Activated T-helper 2 cell treated with anti-CD3 and anti-CD28 coated beads, Interferon-gamma antibody, Interleukin-2, Interleukin-4, amounts not matched to agents 10 μg/mL and 5 μg/mL and 100 μg/mL, durations not matched to agents 14 hours and 24 hours and 36 hours (primary cell): Measurements from ENCODE around the gene RMC1. TPM values are rescaled to one million over a fixed set of nuclear protein-coding genes. Genes with fewer than 3 reads are reported as not detected.
"Not testable (repeated sequence)": the region's sequence is repeated elsewhere in the genome, so short reads cannot be mapped to it uniquely, and the experiment has no call there.

Source experiments
- DNase-seq: peaks from one replicate; pipeline ENCODE4 v3.0.0; 2021; ENCODE audit warnings: low spot score
- H3K27ac Mint-ChIP-seq: one replicate; pipeline ENCODE4 v1.8.0; 2021; ENCODE audit warnings: mixed read lengths
- H3K27me3 Mint-ChIP-seq: one replicate; pipeline ENCODE4 v1.8.0; 2021; ENCODE audit warnings: low read depth, mixed read lengths
- H3K36me3 Mint-ChIP-seq: one replicate; pipeline ENCODE4 v1.8.0; 2021; ENCODE audit warnings: low read depth, mixed read lengths
- H3K4me1 Mint-ChIP-seq: one replicate; pipeline ENCODE4 v1.8.0; 2021; ENCODE audit warnings: low read depth, mixed read lengths
- H3K4me3 Mint-ChIP-seq: one replicate; pipeline ENCODE4 v1.8.0; 2021; ENCODE audit warnings: low read depth, mild to moderate bottlenecking, moderate library complexity, mixed read lengths
- H3K9me3 Mint-ChIP-seq: one replicate; pipeline ENCODE4 v1.8.0; 2021; ENCODE audit warnings: mixed read lengths
- intact Hi-C: fragments of 100-400 bp; cut with micrococcal nuclease; formaldehyde crosslinking; loops from one replicate; pipeline ENCODE4 v1.15.1; 2023
- total RNA-seq: library from RNA; stranded (reverse); gene quantifications from 2 replicates; pipeline ENCODE4 v1.2.3, GENCODE V29; 2022

The RMC1 gene
- total RNA-seq, 1 donor from 2014 or later = 50.5 TPM

GRCh38 chr18:23541349-23542093 is 38.2 kb downstream of the RMC1 start:
- Mint-ChIP-seq H3K9me3 (no peaks in the 10 kb centered on the region), H3K4me1 (peaks cover 35% of the 10 kb centered on the region), H3K36me3 (peaks cover 85% of the 10 kb centered on the region), H3K27me3 (no peaks in the 10 kb centered on the region), H3K27ac (peak overlapping the region; percentile 44), H3K4me3 (no peak overlapping the region)
- DNase-seq = no peak
- intact Hi-C loops = loop anchor here (1.0 to 2.0 kb wide), 2 partner anchors 12 to 45 kb away; partner anchors contain the start of gene NPC1

GRCh38 chr18:23542461-23542860 is 39.1 kb downstream of the RMC1 start:
- Mint-ChIP-seq H3K27ac (no peak overlapping the region), H3K27me3 (no peaks in the 10 kb centered on the region), H3K36me3 (peaks cover 87% of the 10 kb centered on the region), H3K4me1 (peaks cover 35% of the 10 kb centered on the region), H3K4me3 (no peak overlapping the region), H3K9me3 (no peaks in the 10 kb centered on the region)
- no peak for DNase-seq
- intact Hi-C loops = no loop called here

- H3K4me1 Mint-ChIP-seq = peaks cover 20% of the 10 kb centered on the region
- no peaks in the 10 kb centered on the region for H3K9me3 Mint-ChIP-seq
- H3K4me3 Mint-ChIP-seq = no peak overlapping the region
- no peaks in the 10 kb centered on the region for H3K27me3 Mint-ChIP-seq
- intact Hi-C loops = no loop called here
- H3K36me3 Mint-ChIP-seq = peaks cover 76% of the 10 kb centered on the region
- DNase-seq = no peak
- no peak overlapping the region for H3K27ac Mint-ChIP-seq
Observed at GRCh38 chr18:23545247-23545789, 42.0 kb downstream of the RMC1 start.

GRCh38 chr18:23547306-23547705 is 44.0 kb downstream of the RMC1 start:
- Mint-ChIP-seq H3K4me1 (peaks cover 3% of the 10 kb centered on the region), H3K27ac (no peak overlapping the region), H3K36me3 (peaks cover 77% of the 10 kb centered on the region), H3K4me3 (no peak overlapping the region), H3K9me3 (no peaks in the 10 kb centered on the region), H3K27me3 (no peaks in the 10 kb centered on the region)
- no peak for DNase-seq
- intact Hi-C loops = no loop called here

- intact Hi-C loops = no loop called here
- Mint-ChIP-seq H3K9me3 (no peaks in the 10 kb centered on the region), H3K4me1 (no peaks in the 10 kb centered on the region), H3K4me3 (no peak overlapping the region), H3K27ac (no peak overlapping the region), H3K36me3 (peaks cover 77% of the 10 kb centered on the region), H3K27me3 (no peaks in the 10 kb centered on the region)
- DNase-seq = no peak
Observed at GRCh38 chr18:23547846-23548245, 44.5 kb downstream of the RMC1 start.

- H3K27ac Mint-ChIP-seq = no peak overlapping the region
- no peak for DNase-seq
- H3K36me3 Mint-ChIP-seq = peaks cover 79% of the 10 kb centered on the region
- H3K9me3 Mint-ChIP-seq = no peaks in the 10 kb centered on the region
- intact Hi-C loops = no loop called here
- no peaks in the 10 kb centered on the region for H3K4me1 Mint-ChIP-seq
- no peak overlapping the region for H3K4me3 Mint-ChIP-seq
- no peaks in the 10 kb centered on the region for H3K27me3 Mint-ChIP-seq
Observed at GRCh38 chr18:23548275-23548674, 45.0 kb downstream of the RMC1 start.

GRCh38 chr18:23548719-23549118 is 45.4 kb downstream of the RMC1 start:
- Mint-ChIP-seq H3K4me3 (no peak overlapping the region), H3K36me3 (peaks cover 79% of the 10 kb centered on the region), H3K4me1 (no peaks in the 10 kb centered on the region), H3K9me3 (no peaks in the 10 kb centered on the region), H3K27ac (no peak overlapping the region), H3K27me3 (no peaks in the 10 kb centered on the region)
- intact Hi-C loops = no loop called here
- DNase-seq = no peak

GRCh38 chr18:23550898-23551297 is 47.6 kb downstream of the RMC1 start:
- no peaks in the 10 kb centered on the region for H3K27me3 Mint-ChIP-seq
- H3K4me3 Mint-ChIP-seq = no peak overlapping the region
- no peak overlapping the region for H3K27ac Mint-ChIP-seq
- H3K36me3 Mint-ChIP-seq = peaks cover 80% of the 10 kb centered on the region
- H3K9me3 Mint-ChIP-seq = no peaks in the 10 kb centered on the region
- DNase-seq = no peak
- intact Hi-C loops = no loop called here
- peaks cover 3% of the 10 kb centered on the region for H3K4me1 Mint-ChIP-seq

- H3K4me3 Mint-ChIP-seq = no peak overlapping the region
- H3K36me3 Mint-ChIP-seq = peaks cover 80% of the 10 kb centered on the region
- no peak overlapping the region for H3K27ac Mint-ChIP-seq
- peaks cover 3% of the 10 kb centered on the region for H3K4me1 Mint-ChIP-seq
- no peaks in the 10 kb centered on the region for H3K27me3 Mint-ChIP-seq
- intact Hi-C loops = no loop called here
- no peaks in the 10 kb centered on the region for H3K9me3 Mint-ChIP-seq
- no peak for DNase-seq
Observed at GRCh38 chr18:23551978-23552377, 48.7 kb downstream of the RMC1 start.

- DNase-seq = no peak
- Mint-ChIP-seq H3K27me3 (no peaks in the 10 kb centered on the region), H3K4me1 (peaks cover 3% of the 10 kb centered on the region), H3K9me3 (no peaks in the 10 kb centered on the region), H3K27ac (no peak overlapping the region), H3K4me3 (no peak overlapping the region), H3K36me3 (peaks cover 78% of the 10 kb centered on the region)
- intact Hi-C loops = no loop called here
Observed at GRCh38 chr18:23552505-23552904, 49.2 kb downstream of the RMC1 start.

- peaks cover 80% of the 10 kb centered on the region for H3K36me3 Mint-ChIP-seq
- no peaks in the 10 kb centered on the region for H3K27me3 Mint-ChIP-seq
- peaks cover 3% of the 10 kb centered on the region for H3K4me1 Mint-ChIP-seq
- H3K9me3 Mint-ChIP-seq = no peaks in the 10 kb centered on the region
- intact Hi-C loops = no loop called here
- no peak overlapping the region for H3K27ac Mint-ChIP-seq
- no peak for DNase-seq
- no peak overlapping the region for H3K4me3 Mint-ChIP-seq
Observed at GRCh38 chr18:23553887-23554286, 50.6 kb downstream of the RMC1 start.

- H3K9me3 Mint-ChIP-seq = no peaks in the 10 kb centered on the region
- H3K4me3 Mint-ChIP-seq = no peak overlapping the region
- no peak for DNase-seq
- no peak overlapping the region for H3K27ac Mint-ChIP-seq
- H3K36me3 Mint-ChIP-seq = peaks cover 82% of the 10 kb centered on the region
- H3K4me1 Mint-ChIP-seq = peaks cover 3% of the 10 kb centered on the region
- H3K27me3 Mint-ChIP-seq = no peaks in the 10 kb centered on the region
- intact Hi-C loops = no loop called here
Observed at GRCh38 chr18:23556145-23556780, 53.0 kb downstream of the RMC1 start.

- intact Hi-C loops, H3K27me3 Mint-ChIP-seq, H3K4me3 Mint-ChIP-seq, DNase-seq, H3K4me1 Mint-ChIP-seq, H3K27ac Mint-ChIP-seq, H3K9me3 Mint-ChIP-seq: not testable (repeated sequence)
- peaks cover 82% of the 10 kb centered on the region for H3K36me3 Mint-ChIP-seq
Observed at GRCh38 chr18:23557511-23557910, 54.2 kb downstream of the RMC1 start.
